ENCODE measurements around the gene MPPED2.

Gene MPPED2

DNA sequence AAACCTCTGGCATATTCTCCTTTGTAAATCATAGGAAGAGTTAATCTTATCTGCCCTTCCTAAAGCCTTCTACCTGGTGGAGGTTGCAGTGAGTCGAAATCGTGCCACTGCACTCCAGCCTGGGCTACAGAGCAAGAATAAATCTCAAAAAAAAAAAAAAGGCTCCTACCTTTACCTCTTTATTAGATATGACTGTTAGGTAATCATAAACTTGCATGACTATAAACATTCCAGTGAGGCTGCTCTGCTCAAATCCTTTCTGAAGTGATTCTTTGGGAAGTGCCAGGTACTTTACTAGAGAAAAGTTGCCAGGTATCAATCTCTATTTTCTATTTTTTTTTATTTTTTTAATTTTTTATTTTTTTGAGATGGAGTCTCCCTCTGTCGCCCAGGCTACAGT lies 59.6 kb downstream of the MPPED2 start:
- DNase-seq = no peak

DNA sequence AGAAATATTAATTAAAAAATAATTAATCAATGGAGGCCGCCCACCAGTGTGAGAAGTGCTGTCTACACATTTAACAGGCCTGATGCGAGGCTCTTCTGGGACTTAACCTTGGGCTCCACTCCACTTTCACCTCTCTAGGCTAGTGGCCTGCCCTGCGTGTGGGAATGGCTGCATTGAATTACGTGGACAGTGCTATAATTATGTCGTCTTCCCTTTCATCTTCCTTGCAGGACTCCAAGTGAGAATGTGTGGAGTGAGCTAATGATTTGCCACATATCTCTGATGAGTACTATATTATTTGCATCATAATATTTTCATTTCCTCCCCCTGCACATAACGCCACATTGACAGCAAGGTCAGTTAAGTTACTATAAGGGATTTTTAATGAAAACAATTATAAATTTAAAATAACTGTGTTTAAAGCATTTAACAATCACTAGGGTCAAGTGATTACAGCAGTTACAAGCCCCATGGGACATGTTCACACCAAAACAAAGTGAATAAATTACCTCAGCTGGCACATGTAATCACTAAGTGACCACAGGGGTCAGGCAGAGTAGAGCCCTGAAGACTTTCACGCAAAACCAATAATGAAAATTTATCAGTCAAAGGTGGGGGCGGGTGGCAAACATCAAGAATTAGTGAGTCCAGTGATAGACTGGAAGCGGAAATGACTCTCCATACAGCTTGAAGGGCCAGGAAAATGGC lies 63.5 kb downstream of the MPPED2 start:
- DNase-seq = no peak

DNA sequence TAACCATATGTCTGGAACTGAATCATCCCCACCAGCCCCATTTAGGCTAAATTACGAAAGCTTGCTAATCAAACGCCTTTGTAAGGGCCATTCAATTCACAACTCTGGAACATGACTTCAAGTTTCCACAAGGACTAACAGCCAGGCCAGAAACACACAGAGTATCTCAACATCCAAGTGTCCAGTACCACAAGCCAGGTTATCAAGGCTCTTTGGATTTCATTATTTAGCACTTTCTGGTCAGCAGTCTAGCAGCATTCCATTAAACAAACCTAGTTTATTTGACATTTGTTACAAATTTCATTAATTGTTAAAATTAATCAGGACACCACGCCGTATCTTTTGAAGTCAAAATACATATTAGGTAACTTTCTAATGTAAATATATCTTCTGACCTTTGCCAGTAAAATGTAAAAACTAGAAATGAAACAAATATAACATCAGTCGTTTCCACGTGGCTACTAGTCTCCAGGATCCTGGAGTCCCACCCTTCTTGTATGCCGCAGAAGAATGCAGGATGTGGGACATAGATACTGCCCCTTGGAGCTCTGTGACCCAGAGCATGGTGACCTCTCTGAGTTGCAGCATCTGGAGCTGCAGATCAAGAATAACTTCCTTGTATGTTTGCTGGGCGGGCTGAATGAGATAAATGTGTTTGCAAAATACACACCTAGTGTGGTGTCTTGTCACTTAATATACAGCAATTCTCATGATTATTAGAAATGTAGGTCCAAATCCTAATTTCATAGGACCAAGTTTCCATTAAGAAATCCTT lies 64.7 kb downstream of the MPPED2 start:
- no peak for DNase-seq

DNA sequence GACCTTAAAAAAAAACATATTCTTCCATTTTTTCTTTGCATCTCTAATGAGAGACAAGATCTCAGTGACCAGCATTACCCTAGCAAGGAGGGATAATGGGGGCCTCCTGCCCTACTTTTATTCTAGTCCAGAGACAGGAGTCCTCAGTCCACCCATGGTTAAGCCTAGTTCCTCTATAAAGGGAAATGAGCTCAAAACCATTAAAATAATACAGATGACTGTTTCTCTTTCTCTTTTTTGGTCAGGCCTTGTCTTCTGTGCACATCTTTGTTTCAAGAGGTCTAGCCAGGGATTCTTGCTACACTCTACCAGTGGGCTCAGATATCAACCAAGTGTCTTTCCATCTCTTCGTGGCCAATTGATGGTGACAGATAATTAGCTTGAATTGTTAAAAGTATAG lies 73.1 kb downstream of the MPPED2 start:
- DNase-seq = no peak

DNA sequence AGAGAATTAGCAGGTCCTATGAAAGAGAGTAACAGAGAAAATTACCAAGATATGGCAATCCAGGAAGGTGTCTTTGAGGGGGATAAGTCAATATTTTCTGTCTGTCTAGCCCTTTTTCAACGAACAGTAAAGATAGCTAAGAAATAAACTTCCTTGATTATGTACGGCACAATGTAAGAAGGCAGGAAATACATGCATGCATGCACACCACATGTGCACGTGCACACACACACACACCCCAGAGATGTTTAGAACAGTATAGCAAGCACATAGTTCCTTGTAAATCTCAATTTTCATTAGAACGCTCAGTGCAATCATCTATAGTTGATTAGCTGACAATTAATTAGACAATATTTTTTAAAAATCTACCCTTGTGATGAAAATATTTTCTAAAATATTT lies 74.7 kb downstream of the MPPED2 start:
- no peak for DNase-seq

- DNase-seq = no peak
Measured at GRCh38 chr11:30510750-30511149, 75.4 kb downstream of the MPPED2 start.

DNA sequence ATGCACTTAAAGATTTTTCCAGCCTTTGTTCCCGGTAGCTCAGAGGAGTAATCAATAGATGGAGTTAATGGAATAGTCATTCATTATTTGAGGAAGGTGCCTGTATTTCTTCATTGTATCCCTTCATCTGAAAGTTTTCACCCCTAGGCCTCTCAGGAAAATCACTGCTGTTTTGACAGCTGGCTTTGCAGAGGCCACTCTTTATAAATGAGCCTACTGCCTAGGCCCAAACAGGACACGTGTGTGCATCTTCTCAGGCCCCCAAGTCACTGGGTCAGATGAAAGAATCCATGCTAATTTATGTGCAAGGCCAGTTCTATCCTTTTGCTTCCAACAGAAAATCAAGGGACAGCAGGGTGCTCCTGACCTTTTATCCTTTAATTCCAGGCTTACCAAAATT lies 76.8 kb downstream of the MPPED2 start:
- DNase-seq = no peak

GRCh38 chr11:30508594-30508993 lies 77.6 kb downstream of the MPPED2 start:
- DNase-seq = no peak

DNA sequence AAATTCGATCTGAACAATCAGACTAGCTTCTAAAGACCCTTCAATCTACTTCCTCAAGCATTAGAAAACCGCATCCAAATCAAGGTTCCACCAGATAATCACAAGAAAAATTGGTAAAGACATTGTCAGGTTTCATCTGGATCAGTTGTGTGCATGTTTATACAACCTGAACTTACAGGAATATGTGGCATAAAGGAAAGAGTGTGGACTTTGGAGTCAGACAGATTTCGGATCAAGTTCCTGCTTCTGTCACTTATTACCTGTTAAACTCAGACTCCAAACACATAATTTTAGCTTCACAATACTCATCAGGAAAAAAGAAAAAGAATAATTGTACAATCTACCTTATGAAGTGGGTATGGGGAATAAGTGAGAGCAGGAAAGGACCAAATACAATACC lies 80.5 kb downstream of the MPPED2 start:
- DNase-seq = no peak

DNA sequence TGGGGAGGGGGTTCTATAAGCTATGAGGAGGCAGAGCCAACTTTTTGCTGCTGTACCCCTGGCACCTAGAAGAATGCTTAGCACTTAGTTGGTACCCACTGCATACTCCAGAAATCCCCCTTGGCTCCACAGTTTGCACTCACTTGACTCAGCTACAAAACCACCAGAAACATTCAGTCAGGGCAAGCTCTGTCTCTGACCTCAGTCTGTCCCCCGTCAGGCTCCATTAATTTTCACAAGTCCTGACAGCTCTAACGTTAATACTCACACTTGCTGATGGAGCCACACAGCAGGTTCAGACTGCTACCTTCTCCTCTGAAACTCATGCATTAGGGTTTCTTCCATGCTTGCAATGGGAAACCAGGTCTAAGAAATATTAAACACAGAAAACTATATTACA lies 81.7 kb downstream of the MPPED2 start:
- no peak for DNase-seq

DNA sequence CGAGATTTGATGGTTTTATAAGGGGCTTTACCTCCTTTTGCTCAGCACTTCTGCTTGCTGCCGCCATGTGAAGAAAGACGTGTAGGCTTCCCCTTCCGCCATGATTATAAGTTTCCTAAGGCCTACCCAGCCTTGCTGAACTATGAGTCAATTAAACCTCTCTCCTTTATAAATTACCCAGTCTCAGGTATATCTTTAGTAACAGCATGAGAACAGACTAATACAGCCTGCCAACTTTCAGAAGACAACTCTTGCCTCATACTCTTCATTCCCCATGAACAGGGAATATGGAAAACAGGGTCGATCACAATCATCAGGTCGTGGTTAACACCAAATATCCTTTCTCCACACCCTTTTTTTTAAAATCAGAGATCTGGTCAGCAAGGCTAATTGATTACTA lies 83.0 kb downstream of the MPPED2 start:
- no peak for DNase-seq

DNA sequence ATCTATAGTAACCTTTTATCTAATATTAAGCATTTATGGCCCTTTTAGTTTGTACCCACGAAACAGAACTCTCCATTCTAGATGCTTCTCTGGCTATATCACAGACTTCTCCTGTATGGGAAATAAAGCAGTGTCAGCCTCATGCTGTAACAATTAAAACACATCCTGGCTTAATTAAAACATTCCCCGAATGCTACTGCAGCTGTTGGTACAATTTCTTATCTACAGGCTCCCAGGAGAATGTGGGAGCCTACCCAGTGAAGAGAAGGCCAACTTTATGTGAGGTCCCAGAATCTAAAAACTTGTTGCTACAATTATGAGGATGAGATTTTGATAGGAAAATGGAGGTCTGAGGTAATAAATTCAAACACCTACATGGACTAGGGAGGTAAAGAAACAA lies 83.8 kb downstream of the MPPED2 start:
- DNase-seq = no peak

DNA sequence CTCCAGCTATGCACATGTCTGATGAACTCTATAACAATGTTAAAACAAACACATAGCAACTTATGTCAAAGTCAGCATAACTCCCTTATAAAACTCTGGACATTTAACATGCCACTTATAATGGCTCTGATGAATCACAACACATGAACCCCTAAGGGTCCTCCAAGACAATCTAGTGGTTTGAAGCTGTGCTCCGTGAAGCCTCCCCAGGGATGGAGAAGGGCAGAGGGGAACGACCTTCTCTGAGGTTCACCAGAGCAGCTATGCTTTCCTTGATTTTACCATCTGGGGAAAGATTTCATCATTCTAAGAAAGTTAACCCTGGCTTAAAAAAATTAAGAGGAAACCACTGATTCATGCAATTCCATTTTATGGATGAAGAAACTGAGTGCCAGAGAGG lies 84.4 kb downstream of the MPPED2 start:
- no peak for DNase-seq

DNA sequence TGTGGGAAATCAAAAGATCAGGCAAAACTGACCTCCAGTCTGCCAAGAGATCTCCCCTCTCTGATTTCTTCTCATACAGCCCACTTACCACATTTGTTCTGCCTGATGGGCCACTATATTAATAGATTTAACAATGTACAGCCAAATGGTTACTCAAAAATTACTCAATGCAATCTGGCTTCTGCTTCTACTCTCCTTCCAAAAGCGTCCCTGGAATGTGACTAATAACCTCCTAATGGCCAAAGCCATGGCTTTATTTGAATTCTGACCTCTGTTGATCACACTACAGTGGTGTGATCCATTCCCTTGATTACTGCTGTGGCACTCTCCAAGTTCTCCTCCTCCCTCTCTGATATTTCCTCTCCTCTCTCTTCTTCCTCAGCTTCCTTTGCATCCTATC lies 86.2 kb downstream of the MPPED2 start:
- DNase-seq = no peak

DNA sequence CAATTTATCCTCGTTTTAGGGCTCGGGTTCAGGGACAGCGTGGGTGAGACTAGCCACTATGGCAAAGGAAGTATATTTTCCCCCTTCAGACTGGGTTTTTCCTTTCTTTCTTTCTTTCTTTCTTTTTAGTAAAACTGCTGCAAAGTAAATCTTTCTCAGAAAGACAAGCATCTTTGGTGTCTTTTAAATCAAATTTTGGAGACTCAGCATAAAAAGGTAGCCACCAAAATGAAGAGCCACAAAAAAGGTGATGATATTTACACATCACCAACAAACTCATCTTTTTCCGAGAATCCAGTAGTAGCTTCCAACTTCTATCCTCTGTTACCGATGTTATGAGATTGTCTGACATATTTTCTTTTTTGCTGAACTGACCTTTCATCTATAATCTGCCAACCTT lies 88.6 kb downstream of the MPPED2 start:
- no peak for DNase-seq

GRCh38 chr11:30496935-30497334 lies 89.2 kb downstream of the MPPED2 start:
- no peak for DNase-seq

GRCh38 chr11:30495437-30495836 lies 90.7 kb downstream of the MPPED2 start:
- DNase-seq = no peak

DNA sequence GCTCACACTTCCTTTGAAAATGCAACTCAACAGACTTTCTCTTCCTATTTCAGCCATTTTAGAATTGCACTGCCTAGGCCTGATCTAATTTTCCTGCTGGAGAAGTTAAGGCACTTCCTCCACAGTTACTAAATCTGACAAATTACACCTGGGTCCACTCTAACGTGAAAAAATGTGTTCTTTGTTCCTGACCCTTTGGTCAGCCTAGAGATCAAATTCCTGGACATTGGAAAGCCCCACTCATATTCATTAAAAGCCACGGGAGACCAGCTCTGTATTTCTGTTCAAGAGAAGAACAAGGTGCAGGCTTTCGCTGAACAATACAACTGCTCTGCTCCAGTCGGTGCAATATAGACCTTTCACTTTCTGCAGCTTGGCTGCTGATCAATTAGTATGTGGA lies 96.6 kb downstream of the MPPED2 start:
- no peak for DNase-seq

DNA sequence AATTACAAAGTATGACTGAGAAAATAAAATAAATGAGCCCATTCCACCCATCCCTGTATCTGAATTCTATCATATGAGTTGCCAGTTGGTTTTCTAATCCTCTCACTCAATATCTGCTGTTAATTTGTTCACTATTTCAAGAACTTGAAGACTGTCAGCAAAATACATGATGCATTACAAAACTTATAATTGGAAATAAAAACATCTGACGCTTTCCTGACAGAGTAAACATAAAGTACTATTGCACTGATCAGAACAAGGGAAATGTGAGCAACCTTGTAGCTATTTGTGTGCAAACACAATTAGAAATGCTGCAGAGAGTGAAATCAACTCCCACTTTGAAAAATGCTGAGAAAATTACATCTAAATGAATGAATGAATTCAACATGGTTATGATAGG lies 97.1 kb downstream of the MPPED2 start:
- DNase-seq = no peak

DNA sequence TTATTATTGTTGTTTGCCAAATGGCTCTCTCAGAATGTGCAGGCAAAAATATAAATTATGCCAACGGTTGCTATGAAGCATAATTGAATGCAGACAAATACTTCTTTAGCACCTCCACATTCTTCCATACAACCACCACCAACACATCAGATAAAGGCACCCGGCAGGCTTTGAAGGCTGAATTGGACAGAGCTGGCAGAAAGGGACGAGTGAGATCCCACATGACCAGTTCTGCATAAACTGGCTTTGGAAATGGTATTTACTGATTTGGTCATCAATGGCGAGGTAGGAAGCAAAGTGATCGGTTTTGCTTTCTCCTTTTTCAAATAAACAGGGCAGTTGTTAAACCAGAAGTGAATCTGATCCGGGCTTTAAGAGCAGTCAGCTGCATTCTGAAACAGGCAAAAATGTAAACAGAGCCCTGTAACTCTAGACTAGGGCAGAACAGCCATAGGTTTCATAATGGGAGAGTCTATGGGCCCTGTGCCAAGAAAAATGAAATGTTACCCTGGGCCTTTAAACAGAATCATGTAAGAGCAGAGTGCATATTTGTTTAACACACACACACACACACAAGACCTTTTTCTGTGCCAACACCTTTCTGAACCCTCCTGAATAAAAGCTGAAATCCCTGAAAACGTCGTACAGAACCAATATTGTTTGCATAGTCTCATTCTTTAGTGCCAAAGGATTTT lies 97.7 kb downstream of the MPPED2 start:
- no peak for DNase-seq

GRCh38 chr11:30487200-30487898 lies 98.8 kb downstream of the MPPED2 start:
- no peak for DNase-seq

- DNase-seq = no peak
Measured at GRCh38 chr11:30485756-30486155, 100.4 kb downstream of the MPPED2 start.

- no peak for DNase-seq
Measured at GRCh38 chr11:30485222-30485621, 100.9 kb downstream of the MPPED2 start.
